PC-3 (cell line): ENCODE results near the gene CTNND1. TPM values are rescaled to one million over a fixed set of nuclear protein-coding genes. Genes with fewer than 3 reads are reported as not detected.
A peak's percentile ranks its signal among the peaks of the same experiment; 100 is the strongest.

Experiments
- ATAC-seq: fragments of 200-7000 bp; cut with Tn5 transposase; 2 replicates; pipeline ENCODE4 v1.9.1; 2020; ENCODE audit warnings: mild to moderate bottlenecking, moderate library complexity
- BruUV-seq: library from RNA; stranded (reverse); fragments of 400-500 nt; replicated peaks from 2 replicates; lab custom pipeline; 2021; lab: Mats Ljungman, UMichigan
- CTCF ChIA-PET: fragments of 300-600 bp; sonication (Branson Sonifier 250); formaldehyde crosslinking; loops from one replicate; lab custom pipeline; 2022; ENCODE audit warnings: antibody characterized with exemption; lab: Charles Lee
- POLR2A ChIA-PET: fragments of 300-600 bp; sonication (Branson Sonifier 250); formaldehyde crosslinking; loops from one replicate; lab custom pipeline; 2022; ENCODE audit warnings: antibody characterized with exemption; ENCODE audit not compliant: unreplicated experiment; lab: Charles Lee
- DNase-seq: peaks from one replicate; pipeline ENCODE4 v3.0.0-alpha.2; 2015
- H2AFZ ChIP-seq: fragments of 300-600 bp; sonication (generic); 2 replicates; pipeline ENCODE4 v1.6.0; 2016; ENCODE audit warnings: antibody characterized with exemption, low read length
- H3F3A ChIP-seq: fragments of 300-600 bp; sonication (generic); one replicate; pipeline ENCODE4 v1.6.0; 2017; ENCODE audit warnings: antibody characterized with exemption, low read length, control low read depth, mild to moderate bottlenecking; ENCODE audit not compliant: unreplicated experiment
- H3K27ac ChIP-seq: fragments of 300-600 bp; sonication (generic); 2 replicates; pipeline ENCODE4 v1.5.1; 2016; ENCODE audit warnings: mild to moderate bottlenecking, low read length
- H3K27me3 ChIP-seq: fragments of 300-600 bp; sonication (generic); 2 replicates; pipeline ENCODE4 v1.6.1; 2016; ENCODE audit warnings: low read length, mixed read lengths
- H3K36me3 ChIP-seq: fragments of 300-600 bp; sonication (generic); 2 replicates; pipeline ENCODE4 v1.6.1; 2016; ENCODE audit warnings: low read depth, mixed run types, low read length, mixed read lengths
- H3K4me1 ChIP-seq: fragments of 300-600 bp; sonication (generic); 2 replicates; pipeline ENCODE4 v1.5.1; 2016; ENCODE audit warnings: low read length; ENCODE audit not compliant: insufficient read depth
- H3K4me2 ChIP-seq: fragments of 300-600 bp; sonication (generic); 2 replicates; pipeline ENCODE4 v1.6.0; 2016; ENCODE audit warnings: low read length
- H3K4me3 ChIP-seq: fragments of 300-600 bp; sonication (generic); 2 replicates; pipeline ENCODE4 v1.5.1; 2016; ENCODE audit warnings: mild to moderate bottlenecking, low read length, mixed read lengths
- H3K79me2 ChIP-seq: fragments of 300-600 bp; sonication (generic); 2 replicates; pipeline ENCODE4 v1.6.1; 2017; ENCODE audit warnings: low read length, mixed read lengths
- H3K9ac ChIP-seq: fragments of 300-600 bp; sonication (generic); 2 replicates; pipeline ENCODE4 v1.6.0; 2016; ENCODE audit warnings: mild to moderate bottlenecking, low read length
- H3K9me2 ChIP-seq: fragments of 300-600 bp; sonication (generic); replicated peaks from 2 replicates; pipeline ENCODE4 v1.6.1; 2016; ENCODE audit warnings: mixed run types, low read length, mixed read lengths
- H3K9me3 ChIP-seq: fragments of 300-600 bp; sonication (generic); 2 replicates; pipeline ENCODE4 v1.6.1; 2016; ENCODE audit warnings: low read length, mixed read lengths
- H4K20me1 ChIP-seq: fragments of 300-600 bp; sonication (generic); 2 replicates; pipeline ENCODE4 v1.6.1; 2016; ENCODE audit warnings: low read length, mixed read lengths
- CTCF ChIP-seq: fragments of 300-600 bp; sonication (generic); conservative IDR thresholded peaks from 2 replicates; pipeline ENCODE4 v1.5.1; 2017; ENCODE audit warnings: antibody characterized with exemption, low read depth, mild to moderate bottlenecking, low read length
- EZH2 ChIP-seq: fragments of 300-600 bp; sonication (generic); IDR thresholded peaks from one replicate; pipeline ENCODE4 v1.6.1; 2017; ENCODE audit warnings: antibody characterized with exemption, mild to moderate bottlenecking, low read length; ENCODE audit not compliant: unreplicated experiment
- EZH2phosphoT487 ChIP-seq: fragments of 300-600 bp; sonication (generic); IDR thresholded peaks from 2 replicates; pipeline ENCODE4 v1.6.1; 2018; ENCODE audit warnings: mild to moderate bottlenecking, antibody characterized with exemption, low read length, borderline replicate concordance
- intact Hi-C: fragments of 100-400 bp; cut with micrococcal nuclease; formaldehyde crosslinking; loops from 2 replicates; pipeline ENCODE4 v1.9.0; 2023
- total RNA-seq: library from RNA; depleted of rRNA; stranded (reverse); fragments of >200 nt; gene quantifications from 2 replicates; pipeline ENCODE4 v1.2.3, GENCODE V29; 2014

Gene CTNND1
- total RNA-seq, 1 experiment from 2014 or later = 121 TPM

- DNase-seq (peak; percentile 97), ATAC-seq (peak; percentile 78)
- H3K27ac ChIP-seq = peak overlapping the region; percentile 82
- H2AFZ ChIP-seq = no peak overlapping the region
- BruUV-seq = no TSS peak
- H3K4me3 ChIP-seq = peak overlapping the region; percentile 20; the same call in 1 of the 2 replicates
- H3K36me3 ChIP-seq = peaks cover 56% of the 10 kb centered on the region
- intact Hi-C loops = loop anchor here (1.0 kb wide), 1 partner anchor 21 kb away; no protein-coding TSS in a partner anchor
- no peaks in the 10 kb centered on the region for H3K27me3 ChIP-seq
- no peaks in the 10 kb centered on the region for H3K9me2 ChIP-seq
- TF ChIP-seq EZH2 (no peak), CTCF (no peak), EZH2phosphoT487 (no peak)
- peaks cover 33% of the 10 kb centered on the region for H3K4me1 ChIP-seq
- H3K4me2 ChIP-seq = peak overlapping the region; percentile 67
- POLR2A ChIA-PET = interaction anchor here (0.6 to 1.5 kb wide), 6 partner anchors 11 to 37 kb away, joined by 8 to 19 read pairs (median 16); partner anchors contain the start of gene CTNND1
- peaks cover 65% of the 10 kb centered on the region for H3K79me2 ChIP-seq
- peaks cover 17% of the 10 kb centered on the region for H3F3A ChIP-seq
- H3K9ac ChIP-seq = peak overlapping the region; percentile 44
- no peaks in the 10 kb centered on the region for H4K20me1 ChIP-seq
- CTCF ChIA-PET = interaction anchor here (0.6 to 2.0 kb wide), 9 partner anchors 9 to 87 kb away, joined by 3 to 49 read pairs (median 9); partner anchors contain the start of genes BTBD18, CTNND1 and MED19
- no peaks in the 10 kb centered on the region for H3K9me3 ChIP-seq
These were observed 37.4 kb downstream of the CTNND1 start for GRCh38 chr11:57798905-57799559.

- no peak overlapping the region; the same call in 1 of the 2 replicates for H3K4me3 ChIP-seq
These were observed 39.0 kb downstream of the CTNND1 start for GRCh38 chr11:57800444-57801182.

More at GRCh38 chr11:57800444-57801182, 39.0 kb downstream of the CTNND1 start:
- Histone ChIP-seq H3K9me3 (no peaks in the 10 kb centered on the region), H3F3A (peaks cover 17% of the 10 kb centered on the region), H3K79me2 (peaks cover 55% of the 10 kb centered on the region), H2AFZ (no peak overlapping the region), H3K4me1 (peaks cover 32% of the 10 kb centered on the region), H3K27ac (peak overlapping the region; percentile 82), H3K9me2 (no peaks in the 10 kb centered on the region), H3K9ac (peak overlapping the region; percentile 44), H3K36me3 (peaks cover 56% of the 10 kb centered on the region), H3K27me3 (no peaks in the 10 kb centered on the region), H4K20me1 (no peaks in the 10 kb centered on the region), H3K4me2 (peak overlapping the region; percentile 67)
- ChIA-PET CTCF (interaction anchor here (0.6 to 2.0 kb wide), 19 partner anchors 11 to 767 kb away, joined by 3 to 56 read pairs (median 5); partner anchors contain the start of genes BTBD18, CTNND1, MED19 and SELENOH), POLR2A (interaction anchor here (0.6 to 1.5 kb wide), 11 partner anchors 20 to 342 kb away, joined by 3 to 18 read pairs (median 4); partner anchors contain the start of genes BTBD18, CTNND1 and SELENOH)
- TF ChIP-seq CTCF = peak; percentile 98
- no peak for TF ChIP-seq EZH2phosphoT487
- ATAC-seq = peak; percentile 87
- DNase-seq = peak; percentile 99
- no TSS peak for BruUV-seq
- intact Hi-C loops = loop anchor here (1.0 to 2.0 kb wide), 6 partner anchors 39 to 713 kb away; partner anchors contain the start of genes BTBD18, CTNND1, MED19 and TMX2
